ENCODE measurements around the gene UFM1.

Gene UFM1

GRCh38 chr13:38376546-38376945, 26.9 kb downstream of the UFM1 start:
- H3K36me3 ChIP-seq (ENCODE audit: insufficient read depth, low read length), result no peaks in the 10 kb centered on the region
- no peaks in the 10 kb centered on the region for H3K9me3 ChIP-seq (ENCODE audit: low read depth, low read length)
- DNase-seq (ENCODE audit: low read depth, low spot score), result no peak
- no peak overlapping the region for H3K4me3 ChIP-seq
- TF ChIP-seq POLR2AphosphoS5 (IDR thresholded peaks at IDR 0.05; ENCODE audit: borderline replicate concordance, low read depth, low read length) (no peak), FOXP2 (optimal IDR thresholded peaks at IDR 0.05; ENCODE audit: control extremely low read depth, extremely low read length, insufficient read depth) (no peak), EZH2 (IDR thresholded peaks at IDR 0.05) (no peak)
- H3K27ac ChIP-seq, result no peak overlapping the region
- no peak overlapping the region for H3K9ac ChIP-seq (ENCODE audit: insufficient read length)

DNA sequence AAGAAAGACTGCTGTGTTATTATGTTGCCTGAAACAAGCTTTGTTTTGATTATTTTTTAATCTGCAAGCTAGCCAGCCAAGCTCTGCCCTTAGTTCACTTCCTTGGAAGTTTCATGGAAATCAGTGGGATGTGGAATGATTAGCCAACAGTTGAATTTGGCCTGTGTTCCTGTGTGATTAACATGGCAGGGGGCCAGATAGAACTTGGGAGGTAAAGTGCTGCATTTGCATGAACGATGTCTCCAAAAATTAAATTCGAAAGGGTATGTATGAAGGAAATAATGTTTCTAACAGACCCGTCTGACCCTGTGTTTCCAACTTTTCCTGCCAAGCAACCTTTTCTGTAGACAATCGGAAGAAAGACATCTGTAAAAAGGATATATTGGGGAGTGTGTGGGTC, 32.2 kb downstream of the UFM1 start:
- Histone ChIP-seq H3K4me3 (no peak overlapping the region), H3K27ac (no peak overlapping the region), H3K9ac (ENCODE audit: insufficient read length) (no peak overlapping the region), H3K36me3 (ENCODE audit: insufficient read depth, low read length) (no peaks in the 10 kb centered on the region), H3K9me3 (ENCODE audit: low read depth, low read length) (no peaks in the 10 kb centered on the region)
- TF ChIP-seq FOXP2 (optimal IDR thresholded peaks at IDR 0.05; ENCODE audit: control extremely low read depth, extremely low read length, insufficient read depth) (no peak), EZH2 (IDR thresholded peaks at IDR 0.05) (no peak), POLR2AphosphoS5 (IDR thresholded peaks at IDR 0.05; ENCODE audit: borderline replicate concordance, low read depth, low read length) (no peak)
- DNase-seq (ENCODE audit: low read depth, low spot score), result no peak

DNA sequence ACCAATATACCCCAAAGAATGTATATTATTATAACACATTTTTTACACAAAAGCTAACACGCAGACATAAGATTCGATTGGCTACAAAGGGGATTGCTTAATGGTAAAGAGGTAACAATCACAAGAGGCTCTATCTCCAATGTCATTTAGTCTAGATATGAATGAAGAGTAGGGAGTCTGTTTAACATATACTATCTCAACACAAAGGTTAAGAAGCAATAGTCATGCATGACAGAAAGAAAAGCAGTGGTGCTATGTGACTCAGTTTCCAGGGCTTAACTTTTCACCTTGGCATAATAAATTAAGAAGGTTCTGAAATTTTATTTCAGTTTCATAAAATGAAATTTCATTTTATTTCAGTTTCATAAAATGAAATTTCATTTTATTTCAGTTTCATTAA, 33.3 kb downstream of the UFM1 start:
- no peak overlapping the region for H3K4me3 ChIP-seq
- no peak for DNase-seq (ENCODE audit: low read depth, low spot score)
- no peak for TF ChIP-seq POLR2AphosphoS5 (IDR thresholded peaks at IDR 0.05; ENCODE audit: borderline replicate concordance, low read depth, low read length)
- no peak for TF ChIP-seq FOXP2 (optimal IDR thresholded peaks at IDR 0.05; ENCODE audit: control extremely low read depth, extremely low read length, insufficient read depth)
- TF ChIP-seq EZH2 (IDR thresholded peaks at IDR 0.05), result no peak
- H3K9me3 ChIP-seq (ENCODE audit: low read depth, low read length), result no peaks in the 10 kb centered on the region
- no peak overlapping the region for H3K27ac ChIP-seq
- no peak overlapping the region for H3K9ac ChIP-seq (ENCODE audit: insufficient read length)
- no peaks in the 10 kb centered on the region for H3K36me3 ChIP-seq (ENCODE audit: insufficient read depth, low read length)

DNA sequence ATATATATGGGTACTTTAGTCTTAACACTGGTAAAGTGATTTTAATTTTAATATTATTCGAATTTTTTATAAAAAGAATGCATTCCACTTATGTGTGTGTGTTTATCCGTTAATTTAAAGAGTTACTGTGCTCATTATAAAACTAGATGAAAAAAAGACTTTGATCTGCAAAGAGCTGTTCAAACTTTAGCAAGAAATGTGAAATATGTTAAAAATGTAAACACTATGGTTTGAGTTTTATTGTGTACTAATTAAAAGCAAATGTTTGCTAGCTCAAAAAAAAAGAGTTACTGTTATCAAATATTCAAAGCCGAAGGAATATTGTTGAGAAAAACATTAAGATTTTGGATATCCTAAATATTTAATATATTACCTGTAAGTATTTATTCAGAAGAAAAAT, 34.5 kb downstream of the UFM1 start:
- no peak for DNase-seq (ENCODE audit: low read depth, low spot score)
- Histone ChIP-seq H3K4me3 (0 out of 2 replicates have a peak overlapping the region, but pooled peaks have one; percentile 44), H3K36me3 (ENCODE audit: insufficient read depth, low read length) (no peaks in the 10 kb centered on the region), H3K9me3 (ENCODE audit: low read depth, low read length) (no peaks in the 10 kb centered on the region), H3K9ac (ENCODE audit: insufficient read length) (no peak overlapping the region), H3K27ac (no peak overlapping the region)
- no peak for TF ChIP-seq FOXP2 (optimal IDR thresholded peaks at IDR 0.05; ENCODE audit: control extremely low read depth, extremely low read length, insufficient read depth)
- TF ChIP-seq EZH2 (IDR thresholded peaks at IDR 0.05), result no peak
- no peak for TF ChIP-seq POLR2AphosphoS5 (IDR thresholded peaks at IDR 0.05; ENCODE audit: borderline replicate concordance, low read depth, low read length)

DNA sequence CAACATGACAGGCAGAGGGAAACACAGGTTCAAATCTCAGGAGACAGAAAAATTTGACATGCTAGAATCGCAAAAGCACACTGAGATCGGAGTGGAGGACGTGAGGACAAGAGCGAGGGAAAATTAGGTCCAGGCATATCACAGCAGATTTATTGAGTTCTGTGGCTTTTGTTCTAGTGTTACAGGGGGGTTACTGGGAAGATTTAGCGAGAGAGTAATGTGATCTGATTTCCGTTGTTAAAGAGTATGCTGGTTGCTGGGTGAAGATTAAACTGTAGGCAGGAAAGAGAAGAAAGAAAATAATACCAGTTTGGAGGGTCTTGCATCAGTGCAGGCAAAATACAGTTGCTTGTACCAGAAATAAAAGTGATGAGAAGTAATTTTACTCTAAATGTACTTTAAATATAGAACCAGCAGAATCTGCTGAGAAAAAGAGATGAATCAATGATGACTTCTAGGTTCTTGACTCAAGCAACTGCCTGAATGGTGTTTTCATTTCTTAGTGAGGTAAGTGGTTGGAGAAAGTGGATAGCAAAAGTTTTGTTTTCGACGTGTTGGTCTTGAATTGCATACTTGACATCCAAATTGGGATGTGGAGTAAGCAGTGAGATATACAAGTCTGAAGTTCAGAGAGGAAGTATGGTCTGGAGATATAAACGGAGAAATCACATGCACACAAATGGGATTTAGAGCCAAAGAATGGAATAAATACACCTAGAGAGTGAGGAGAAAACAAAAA, 35.7 kb downstream of the UFM1 start:
- H3K4me3 ChIP-seq, result no peak overlapping the region
- H3K9ac ChIP-seq (ENCODE audit: insufficient read length), result no peak overlapping the region
- no peaks in the 10 kb centered on the region for H3K9me3 ChIP-seq (ENCODE audit: low read depth, low read length)
- H3K36me3 ChIP-seq (ENCODE audit: insufficient read depth, low read length), result no peaks in the 10 kb centered on the region
- TF ChIP-seq POLR2AphosphoS5 (IDR thresholded peaks at IDR 0.05; ENCODE audit: borderline replicate concordance, low read depth, low read length) (no peak), EZH2 (IDR thresholded peaks at IDR 0.05) (no peak), FOXP2 (optimal IDR thresholded peaks at IDR 0.05; ENCODE audit: control extremely low read depth, extremely low read length, insufficient read depth) (no peak)
- DNase-seq (ENCODE audit: low read depth, low spot score), result no peak
- no peak overlapping the region for H3K27ac ChIP-seq

GRCh38 chr13:38386421-38386820, 36.8 kb downstream of the UFM1 start:
- DNase-seq (ENCODE audit: low read depth, low spot score), result no peak
- H3K9me3 ChIP-seq (ENCODE audit: low read depth, low read length), result no peaks in the 10 kb centered on the region
- H3K4me3 ChIP-seq, result no peak overlapping the region
- TF ChIP-seq FOXP2 (optimal IDR thresholded peaks at IDR 0.05; ENCODE audit: control extremely low read depth, extremely low read length, insufficient read depth) (no peak), POLR2AphosphoS5 (IDR thresholded peaks at IDR 0.05; ENCODE audit: borderline replicate concordance, low read depth, low read length) (no peak), EZH2 (IDR thresholded peaks at IDR 0.05) (no peak)
- no peak overlapping the region for H3K27ac ChIP-seq
- H3K9ac ChIP-seq (ENCODE audit: insufficient read length), result no peak overlapping the region
- no peaks in the 10 kb centered on the region for H3K36me3 ChIP-seq (ENCODE audit: insufficient read depth, low read length)

- Histone ChIP-seq H3K4me3 (no peak overlapping the region), H3K27ac (no peak overlapping the region), H3K9ac (ENCODE audit: insufficient read length) (no peak overlapping the region), H3K9me3 (ENCODE audit: low read depth, low read length) (no peaks in the 10 kb centered on the region), H3K36me3 (ENCODE audit: insufficient read depth, low read length) (no peaks in the 10 kb centered on the region)
- DNase-seq (ENCODE audit: low read depth, low spot score), result no peak
- TF ChIP-seq EZH2 (IDR thresholded peaks at IDR 0.05), result no peak
- TF ChIP-seq FOXP2 (optimal IDR thresholded peaks at IDR 0.05; ENCODE audit: control extremely low read depth, extremely low read length, insufficient read depth), result no peak
- no peak for TF ChIP-seq POLR2AphosphoS5 (IDR thresholded peaks at IDR 0.05; ENCODE audit: borderline replicate concordance, low read depth, low read length)
These were observed 41.7 kb downstream of the UFM1 start for GRCh38 chr13:38391341-38391740.

GRCh38 chr13:38394777-38395496, 45.3 kb downstream of the UFM1 start:
- TF ChIP-seq POLR2AphosphoS5 (IDR thresholded peaks at IDR 0.05; ENCODE audit: borderline replicate concordance, low read depth, low read length) (no peak), EZH2 (IDR thresholded peaks at IDR 0.05) (no peak), FOXP2 (optimal IDR thresholded peaks at IDR 0.05; ENCODE audit: control extremely low read depth, extremely low read length, insufficient read depth) (no peak)
- Histone ChIP-seq H3K36me3 (ENCODE audit: insufficient read depth, low read length) (no peaks in the 10 kb centered on the region), H3K9ac (ENCODE audit: insufficient read length) (no peak overlapping the region), H3K9me3 (ENCODE audit: low read depth, low read length) (no peaks in the 10 kb centered on the region), H3K4me3 (no peak overlapping the region), H3K27ac (no peak overlapping the region)
- DNase-seq (ENCODE audit: low read depth, low spot score), result no peak
